AG04449 (cell line): ENCODE measurements around the gene GSTM3.

Experiments used
- CTCF ChIA-PET: fragments of 350-600 bp; formaldehyde crosslinking; extraction: SDS; loops from one replicate; lab custom pipeline; 2021; ENCODE audit warnings: antibody characterized with exemption; lab: Yijun Ruan, JAX
- POLR2A ChIA-PET: fragments of 400-600, 350-600 bp; formaldehyde crosslinking; extraction: SDS; loops from one replicate; lab custom pipeline; 2020; ENCODE audit warnings: antibody characterized with exemption, inconsistent platforms; lab: Yijun Ruan, JAX
- DNase-seq: peaks from one replicate; pipeline ENCODE4 v3.0.0-alpha.2; 2010; ENCODE audit warnings: low read depth, low spot score
- H3K4me3 ChIP-seq: 2 replicates; pipeline ENCODE4 v1.5.1; 2011; ENCODE audit warnings: low read depth, mild to moderate bottlenecking, control low read depth, low read length
- TF ChIP-seq, protein P1 (sequence below): IDR thresholded peaks from one replicate; pipeline ENCODE4 v1.5.1; 2011; ENCODE audit warnings: mild to moderate bottlenecking, moderate library complexity, low read length, control low read depth, inconsistent platforms; ENCODE audit not compliant: insufficient read depth; ENCODE audit errors: missing control alignments

Gene GSTM3

DNA sequence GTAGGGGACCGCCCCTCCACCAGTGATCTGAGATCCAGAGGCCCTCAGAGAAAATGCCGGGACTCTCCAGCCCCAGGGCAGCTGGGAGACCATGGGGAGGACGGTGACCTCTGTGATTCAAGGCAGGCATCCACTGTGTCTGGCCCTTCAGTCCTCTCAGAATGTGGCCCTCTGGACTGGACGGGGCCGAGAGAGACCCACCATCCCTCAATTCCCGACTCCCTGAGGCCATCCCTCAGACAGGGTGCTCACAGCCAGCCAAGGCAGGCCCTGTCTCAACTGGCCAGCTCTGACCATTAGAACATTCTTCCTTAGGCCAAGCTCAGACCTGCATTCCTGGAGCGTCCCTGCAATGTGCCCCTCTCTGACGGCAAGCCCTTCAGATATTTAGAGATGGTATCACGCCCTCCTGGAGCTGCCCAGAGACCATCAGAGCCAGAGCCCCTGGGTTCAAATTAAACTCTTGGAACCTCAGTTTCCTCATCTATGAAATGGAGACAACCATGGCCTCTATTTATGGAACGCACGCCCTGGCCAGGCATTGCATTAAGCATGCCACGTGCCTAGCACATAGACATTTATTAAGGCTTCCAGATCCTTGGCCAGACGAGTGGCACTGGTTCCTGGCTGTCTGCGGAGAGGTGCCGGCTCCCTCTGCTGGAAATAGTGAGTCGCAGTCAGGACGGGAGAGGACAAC, 32.5 kb upstream of the GSTM3 start:
- peak; percentile 40 for DNase-seq
- H3K4me3 ChIP-seq: no peak overlapping the region
- TF ChIP-seq, protein P1, sequence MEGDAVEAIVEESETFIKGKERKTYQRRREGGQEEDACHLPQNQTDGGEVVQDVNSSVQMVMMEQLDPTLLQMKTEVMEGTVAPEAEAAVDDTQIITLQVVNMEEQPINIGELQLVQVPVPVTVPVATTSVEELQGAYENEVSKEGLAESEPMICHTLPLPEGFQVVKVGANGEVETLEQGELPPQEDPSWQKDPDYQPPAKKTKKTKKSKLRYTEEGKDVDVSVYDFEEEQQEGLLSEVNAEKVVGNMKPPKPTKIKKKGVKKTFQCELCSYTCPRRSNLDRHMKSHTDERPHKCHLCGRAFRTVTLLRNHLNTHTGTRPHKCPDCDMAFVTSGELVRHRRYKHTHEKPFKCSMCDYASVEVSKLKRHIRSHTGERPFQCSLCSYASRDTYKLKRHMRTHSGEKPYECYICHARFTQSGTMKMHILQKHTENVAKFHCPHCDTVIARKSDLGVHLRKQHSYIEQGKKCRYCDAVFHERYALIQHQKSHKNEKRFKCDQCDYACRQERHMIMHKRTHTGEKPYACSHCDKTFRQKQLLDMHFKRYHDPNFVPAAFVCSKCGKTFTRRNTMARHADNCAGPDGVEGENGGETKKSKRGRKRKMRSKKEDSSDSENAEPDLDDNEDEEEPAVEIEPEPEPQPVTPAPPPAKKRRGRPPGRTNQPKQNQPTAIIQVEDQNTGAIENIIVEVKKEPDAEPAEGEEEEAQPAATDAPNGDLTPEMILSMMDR: peak; percentile 96
- ChIA-PET POLR2A (interaction anchor here (1.3 kb wide), 1 partner anchor 133 kb away, joined by 3 read pairs; no protein-coding TSS in a partner anchor), CTCF (interaction anchor here (0.5 to 28.0 kb wide), 35 partner anchors 8 to 258 kb away, joined by 3 to 1425 read pairs (median 6); partner anchors contain the start of genes AHCYL1, AMPD2, EPS8L3 and GNAI3)

DNA sequence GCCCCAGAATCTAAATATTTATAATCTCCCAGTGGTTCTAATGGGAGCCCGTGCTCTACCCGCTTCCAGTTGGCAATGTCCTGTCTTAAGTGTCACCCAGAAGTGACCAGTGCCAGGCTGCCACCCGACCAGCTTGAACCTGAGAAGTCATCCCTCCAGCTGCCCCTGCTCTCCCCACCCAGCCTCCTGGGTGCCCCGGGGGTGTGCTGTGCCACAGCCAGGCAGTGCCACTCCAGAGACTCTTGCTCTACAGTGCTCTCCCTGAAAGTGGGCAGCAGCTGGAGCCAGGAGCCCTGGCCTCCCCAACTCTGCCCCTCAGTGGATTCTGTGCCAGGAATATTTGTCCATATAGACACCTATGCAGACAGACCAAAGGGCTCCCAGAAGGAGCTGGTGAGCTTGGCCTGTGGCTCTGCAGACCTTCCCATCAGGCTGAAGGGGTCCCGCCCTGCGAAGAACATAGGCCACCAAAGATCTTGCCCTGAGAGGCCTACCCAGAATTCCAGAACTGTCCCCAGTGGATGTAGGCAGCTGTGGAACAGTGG, 31.9 kb upstream of the GSTM3 start:
- TF ChIP-seq, protein P1: no peak

DNA sequence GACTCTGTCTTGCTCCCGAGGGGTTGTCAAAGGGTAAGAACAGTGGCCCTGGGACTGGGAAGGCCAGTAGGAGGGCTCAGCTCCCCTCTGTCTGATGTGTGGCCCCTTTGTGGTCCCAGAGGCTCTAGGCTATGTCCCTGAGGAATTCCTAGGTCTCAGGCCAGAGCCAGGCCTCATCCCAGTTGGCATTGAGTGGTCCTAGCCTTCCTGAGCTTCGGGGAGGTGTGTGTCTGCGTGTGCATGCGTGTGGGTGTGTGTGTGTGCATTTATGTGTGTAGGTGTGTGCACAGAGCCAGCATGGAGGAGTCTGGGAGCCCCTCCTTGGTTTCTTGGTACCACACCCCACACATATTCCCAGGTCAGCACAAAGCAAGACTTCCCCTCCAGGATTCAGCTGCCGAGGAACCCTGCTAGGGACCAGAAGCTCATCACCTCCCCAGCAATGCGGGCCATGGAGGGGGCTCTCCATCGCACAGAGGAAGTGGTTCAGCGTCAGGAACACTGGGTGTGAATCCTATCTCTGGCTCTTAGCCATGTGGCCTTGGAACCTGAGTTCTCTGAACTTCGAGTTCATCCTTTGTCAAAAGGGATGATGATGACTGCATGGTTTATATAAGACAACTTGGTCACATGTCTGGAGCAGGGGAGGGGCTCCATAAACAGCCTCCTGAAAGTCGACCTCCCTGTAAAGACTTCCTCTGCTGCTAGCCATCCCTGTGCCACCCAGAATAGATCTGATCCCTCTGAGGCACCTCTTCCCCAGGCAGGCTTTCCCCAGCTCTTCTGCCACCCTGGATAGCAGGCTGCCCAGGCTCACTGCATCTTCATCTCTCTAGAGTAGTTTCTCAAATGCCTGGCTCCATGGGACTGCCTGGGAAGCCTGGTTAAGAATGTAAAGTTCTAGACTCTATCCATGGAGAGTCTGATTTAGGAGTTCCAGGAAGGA, 31.1 kb upstream of the GSTM3 start:
- CTCF ChIA-PET: interaction anchor here (0.6 to 28.0 kb wide), 19 partner anchors 8 to 279 kb away, joined by 3 to 1425 read pairs (median 8); partner anchors contain the start of genes AHCYL1, EPS8L3, GNAI3 and GPR61
- POLR2A ChIA-PET: interaction anchor here (0.8 kb wide), 1 partner anchor 132 kb away, joined by 3 read pairs; no protein-coding TSS in a partner anchor
- TF ChIP-seq, protein P1: no peak
- DNase-seq: no peak
- H3K4me3 ChIP-seq: no peak overlapping the region

More for the DNA sequence above, 31.9 kb upstream of the GSTM3 start:
- POLR2A ChIA-PET: interaction anchor here (0.8 kb wide), 1 partner anchor 133 kb away, joined by 3 read pairs; no protein-coding TSS in a partner anchor
- H3K4me3 ChIP-seq: no peak overlapping the region
- CTCF ChIA-PET: interaction anchor here (0.7 to 28.0 kb wide), 27 partner anchors 9 to 245 kb away, joined by 3 to 1425 read pairs (median 8); partner anchors contain the start of genes AHCYL1, EPS8L3, GNAI3 and GPR61
- DNase-seq: no peak

DNA sequence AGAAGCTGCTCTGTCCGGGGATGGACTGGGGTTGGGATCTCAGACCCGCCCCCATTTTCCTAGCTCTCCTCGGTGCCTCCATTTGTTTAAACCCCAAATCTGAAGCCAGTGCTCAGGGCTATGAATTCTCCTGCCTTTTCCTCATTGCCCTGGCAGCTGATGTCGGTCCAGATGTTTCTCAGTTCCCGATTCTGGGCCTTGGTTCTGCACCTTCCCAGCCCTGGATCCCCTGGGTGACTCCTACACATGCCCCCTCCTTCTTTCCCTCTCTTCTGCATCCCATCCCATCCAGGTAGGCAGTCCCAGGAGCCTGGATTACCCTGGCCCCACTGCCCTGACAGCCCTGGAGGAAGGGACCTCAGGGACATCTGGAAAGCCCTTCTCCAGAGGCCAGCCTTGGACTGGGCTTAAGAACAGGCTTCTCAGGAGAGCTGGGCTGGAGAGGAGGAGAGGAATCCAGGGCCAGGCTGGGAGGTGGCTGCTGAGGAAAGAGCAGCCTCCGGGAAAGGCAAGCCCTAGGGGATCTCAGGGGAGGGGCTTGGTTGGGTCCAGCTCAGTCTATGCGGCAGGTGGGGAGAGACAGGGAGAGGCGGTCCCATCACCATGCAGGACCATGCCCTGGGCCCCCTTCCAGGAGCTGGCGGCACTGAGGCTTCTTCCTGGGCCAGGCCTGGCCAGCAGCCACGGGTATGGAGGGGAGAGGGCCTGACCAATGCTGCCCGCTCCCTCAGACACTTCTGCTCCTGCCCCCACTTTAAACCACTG, 29.7 kb upstream of the GSTM3 start:
- CTCF ChIA-PET: interaction anchor here (0.6 to 28.0 kb wide), 10 partner anchors 116 to 289 kb away, joined by 3 to 1425 read pairs (median 30); partner anchors contain the start of genes AHCYL1, GNAI3, GPR61 and GSTM4
- TF ChIP-seq, protein P1: no peak
- no peak overlapping the region for H3K4me3 ChIP-seq
- no peak for DNase-seq
- POLR2A ChIA-PET: interaction anchor here (0.6 kb wide), 1 partner anchor 130 kb away, joined by 3 read pairs; no protein-coding TSS in a partner anchor

DNA sequence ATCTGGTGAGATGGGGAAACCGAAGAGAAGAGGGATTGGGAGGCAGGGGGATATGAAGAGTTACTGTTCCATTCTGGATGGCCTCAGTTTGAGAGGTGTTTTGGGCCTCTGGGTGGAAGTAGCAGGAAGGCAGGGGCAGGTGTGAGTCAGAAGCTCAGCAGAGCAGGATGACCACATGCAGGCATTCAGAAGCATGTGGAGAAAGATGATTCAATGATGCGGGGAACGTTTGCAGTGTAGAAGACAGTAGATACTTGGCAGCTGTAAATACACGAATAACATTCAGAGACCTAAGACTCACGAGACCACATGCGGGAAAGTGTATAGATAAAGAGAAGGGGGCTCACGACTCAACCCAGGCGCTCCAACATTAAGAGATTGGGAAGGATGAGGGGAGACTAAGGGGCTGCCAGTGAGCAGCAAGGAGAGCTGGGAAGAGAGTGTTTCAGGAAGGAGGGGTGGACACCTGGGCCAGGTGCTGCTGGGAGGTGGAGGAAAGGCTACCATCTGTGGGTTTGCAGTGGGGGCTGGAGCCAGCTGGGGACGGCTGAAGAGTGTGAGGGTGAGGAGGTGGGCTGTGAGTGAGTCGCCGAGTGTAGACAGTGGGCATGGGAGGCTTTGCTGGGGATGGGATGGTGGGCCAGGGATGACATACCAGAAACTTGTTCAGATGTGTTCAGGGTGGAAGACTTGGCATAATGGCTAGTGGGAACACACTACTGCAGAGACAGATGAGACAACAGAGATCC, 28.7 kb upstream of the GSTM3 start:
- TF ChIP-seq, protein P1: no peak

More for the DNA sequence above, 28.7 kb upstream of the GSTM3 start:
- ChIA-PET POLR2A (interaction anchor here (0.8 to 1.3 kb wide), 2 partner anchors 30 to 221 kb away, joined by 3 to 8 read pairs; partner anchors contain the start of gene GNAI3), CTCF (interaction anchor here (1.0 to 28.0 kb wide), 5 partner anchors 115 to 227 kb away, joined by 3 to 1425 read pairs (median 377); partner anchors contain the start of genes AHCYL1, GPR61 and GSTM4)
- peak; percentile 57 for DNase-seq
- H3K4me3 ChIP-seq: no peak overlapping the region
